H1 (cell line): Measurements from ENCODE around the gene GGT5. TPM values are rescaled to one million over a fixed set of nuclear protein-coding genes. Genes with fewer than 3 reads are reported as not detected.
A peak's percentile ranks its signal among the peaks of the same experiment; 100 is the strongest.

Experiments
- CTCF ChIA-PET: fragments of 300-600 bp; sonication (Branson Sonifier 250); formaldehyde crosslinking; loops from one replicate; lab custom pipeline; 2021; ENCODE audit not compliant: partially characterized antibody; lab: Charles Lee
- POLR2A ChIA-PET: fragments of 300-600 bp; sonication (Branson Sonifier 250); formaldehyde crosslinking; loops from one replicate; lab custom pipeline; 2021; ENCODE audit warnings: inconsistent platforms; ENCODE audit not compliant: partially characterized antibody; lab: Charles Lee
- DNase-seq, 2 experiments: peaks; one replicate each; pipeline versions ENCODE4 v3.0.0 to v3.0.0-alpha.2; 2010 to 2022; ENCODE audit warnings: low spot score in 2 of 2, low read depth in 1 of 2, mixed read lengths in 1 of 2
- FAIRE-seq: peaks from 2 replicates; lab custom pipeline; 2011; peaks lifted over from hg19 to GRCh38; lab: Jason Lieb, UNC
- H2AFZ ChIP-seq: 2 replicates; pipeline ENCODE4 v1.8.1; 2012; ENCODE audit warnings: low read length, inconsistent platforms
- H2AK5ac ChIP-seq: 2 replicates; pipeline ENCODE4 v1.6.1; 2013; ENCODE audit warnings: low read depth, low read length
- H2BK120ac ChIP-seq: replicated peaks from 2 replicates; pipeline ENCODE3; 2013; ENCODE audit warnings: low read depth, low read length, inconsistent platforms
- H2BK12ac ChIP-seq: 2 replicates; pipeline ENCODE4 v1.6.1; 2013; ENCODE audit warnings: low read depth, low read length
- H2BK15ac ChIP-seq: 2 replicates; pipeline ENCODE4 v1.6.1; 2013; ENCODE audit warnings: low read length
- H2BK20ac ChIP-seq: 2 replicates; pipeline ENCODE4 v1.6.1; 2013; ENCODE audit warnings: low read length
- H2BK5ac ChIP-seq: 2 replicates; pipeline ENCODE4 v1.6.1; 2013; ENCODE audit warnings: low read depth, low read length
- H3K14ac ChIP-seq: 2 replicates; pipeline ENCODE4 v1.6.1; 2013; ENCODE audit warnings: inconsistent platforms; ENCODE audit not compliant: insufficient read length
- H3K18ac ChIP-seq: 2 replicates; pipeline ENCODE4 v1.6.1; 2013; ENCODE audit warnings: low read length; ENCODE audit errors: extremely low read depth
- H3K23ac ChIP-seq: 2 replicates; pipeline ENCODE4 v1.6.1; 2013; ENCODE audit warnings: inconsistent platforms; ENCODE audit not compliant: insufficient read length
- H3K23me2 ChIP-seq: 2 replicates; pipeline ENCODE4 v1.6.1; 2013; ENCODE audit warnings: low read depth, low read length
- H3K27ac ChIP-seq: 2 replicates; pipeline ENCODE4 v1.6.1; 2011; ENCODE audit warnings: low read depth, low read length, inconsistent platforms
- H3K27me3 ChIP-seq, 4 experiments: replicated peaks in 1 of 4; 1 replicate in 1 of 4; 2 replicates in 3 of 4; pipeline versions ENCODE4 v1.6.1 to v1.8.1; 2011 to 2013; ENCODE audit warnings: low read length in 3 of 4, mild to moderate bottlenecking in 3 of 4, inconsistent platforms in 2 of 4, mixed read lengths in 2 of 4, moderate library complexity in 1 of 4; ENCODE audit not compliant: control insufficient read depth in 3 of 4, insufficient read depth in 3 of 4; ENCODE audit errors: extremely low read depth in 1 of 4
- H3K36me3 ChIP-seq, 4 experiments: 2 replicates each; pipeline versions ENCODE4 v1.6.1 to v1.8.1; 2011 to 2013; ENCODE audit warnings: mild to moderate bottlenecking in 4 of 4, low read length in 3 of 4, moderate library complexity in 2 of 4, control low read depth in 1 of 4, inconsistent platforms in 1 of 4; ENCODE audit not compliant: insufficient read depth in 4 of 4, control insufficient read depth in 2 of 4
- H3K4ac ChIP-seq: replicated peaks from 2 replicates; pipeline ENCODE3; 2013; ENCODE audit warnings: low read length, low read depth, mixed read lengths, inconsistent platforms; ENCODE audit not compliant: insufficient read length
- H3K4me1 ChIP-seq, 4 experiments: replicated peaks in 1 of 4; 1 replicate in 1 of 4; 2 replicates in 3 of 4; pipeline versions ENCODE4 v1.6.1 to v1.8.1; 2011 to 2013; ENCODE audit warnings: low read length in 3 of 4, inconsistent platforms in 2 of 4, mixed read lengths in 1 of 4; ENCODE audit not compliant: insufficient read depth in 4 of 4, control insufficient read depth in 3 of 4
- H3K4me2 ChIP-seq, 2 experiments: 2 replicates each; pipeline versions ENCODE4 v1.6.1 to v1.8.1; 2011 to 2013; ENCODE audit warnings: low read depth in 2 of 2, low read length in 2 of 2, control low read depth in 1 of 2, inconsistent platforms in 1 of 2, mild to moderate bottlenecking in 1 of 2; ENCODE audit not compliant: insufficient read depth in 1 of 2
- H3K4me3 ChIP-seq, 4 experiments: fragments of 200-600, 300-600 bp in 1 of 4; sonication (generic), shearing (Covaris generic), sonication (Bioruptor Twin) in 1 of 4; 2 replicates each; pipeline versions ENCODE4 v1.5.1 to v1.8.1; 2011 to 2016; ENCODE audit warnings: low read length in 4 of 4, low read depth in 3 of 4, control low read depth in 2 of 4, inconsistent platforms in 2 of 4, mild to moderate bottlenecking in 2 of 4, mixed read lengths in 1 of 4, moderate library complexity in 1 of 4; ENCODE audit not compliant: insufficient read depth in 2 of 4; ENCODE audit errors: extremely low read depth in 1 of 4
- H3K56ac ChIP-seq: replicated peaks from 2 replicates; pipeline ENCODE3; 2013; ENCODE audit warnings: low read depth, mild to moderate bottlenecking, mixed read lengths, low read length, inconsistent platforms; ENCODE audit not compliant: insufficient read length
- H3K79me1 ChIP-seq: 2 replicates; pipeline ENCODE4 v1.6.1; 2013; ENCODE audit warnings: low read depth, low read length, control low read depth
- H3K79me2 ChIP-seq, 2 experiments: 2 replicates each; pipeline versions ENCODE4 v1.6.1 to v1.8.1; 2012 to 2013; ENCODE audit warnings: low read length in 2 of 2, mild to moderate bottlenecking in 2 of 2, inconsistent platforms in 1 of 2; ENCODE audit not compliant: insufficient read depth in 2 of 2, control insufficient read depth in 1 of 2
- H3K9ac ChIP-seq, 4 experiments: replicated peaks in 1 of 4; 1 replicate in 1 of 4; 2 replicates in 3 of 4; pipeline versions ENCODE4 v1.6.1 to v1.8.1; 2011 to 2013; ENCODE audit warnings: low read depth in 3 of 4, low read length in 3 of 4, control low read depth in 2 of 4, mild to moderate bottlenecking in 2 of 4, moderate library complexity in 2 of 4, inconsistent platforms in 1 of 4; ENCODE audit errors: extremely low read depth in 1 of 4
- H3K9me3 ChIP-seq, 2 experiments: 2 replicates each; pipeline versions ENCODE4 v1.6.1 to v1.8.1; 2012 to 2013; ENCODE audit warnings: mild to moderate bottlenecking in 2 of 2, moderate library complexity in 2 of 2, control low read depth in 1 of 2, inconsistent platforms in 1 of 2, low read depth in 1 of 2, low read length in 1 of 2, mixed read lengths in 1 of 2; ENCODE audit not compliant: insufficient read depth in 2 of 2
- H4K20me1 ChIP-seq, 2 experiments: replicated peaks in 1 of 2; 2 replicates each; pipeline versions ENCODE3 to v1.8.1; 2011 to 2013; ENCODE audit warnings: inconsistent platforms in 2 of 2, low read length in 2 of 2, mild to moderate bottlenecking in 1 of 2; ENCODE audit not compliant: insufficient read depth in 2 of 2, control insufficient read depth in 1 of 2
- H4K5ac ChIP-seq: 2 replicates; pipeline ENCODE4 v1.6.1; 2013; ENCODE audit warnings: low read length, low read depth, mixed read lengths, inconsistent platforms; ENCODE audit not compliant: insufficient read length
- H4K8ac ChIP-seq: 2 replicates; pipeline ENCODE4 v1.8.0; 2013; ENCODE audit warnings: mild to moderate bottlenecking, moderate library complexity, low read length, inconsistent platforms; ENCODE audit not compliant: insufficient read depth; ENCODE audit errors: extremely low read depth
- H4K91ac ChIP-seq: replicated peaks from 2 replicates; pipeline ENCODE3; 2013; ENCODE audit warnings: low read length, mixed read lengths, inconsistent platforms; ENCODE audit not compliant: insufficient read length
- CTBP2 ChIP-seq: IDR thresholded peaks from 2 replicates; pipeline ENCODE4 v1.7.0; 2011; ENCODE audit warnings: borderline replicate concordance, mild to moderate bottlenecking, moderate library complexity, mixed read lengths, low read length; ENCODE audit not compliant: insufficient read depth, insufficient read length
- GABPA ChIP-seq: IDR thresholded peaks from 2 replicates; pipeline ENCODE4 v1.6.1; 2011; ENCODE audit warnings: mild to moderate bottlenecking, low read length, moderate library complexity, borderline replicate concordance; ENCODE audit not compliant: insufficient read depth
- RFX5 ChIP-seq: IDR thresholded peaks from 2 replicates; pipeline ENCODE4 v1.6.1; 2011; ENCODE audit warnings: low read depth, low read length, improper control_type of control experiment, borderline replicate concordance
- SIRT6 ChIP-seq: IDR thresholded peaks from one replicate; pipeline ENCODE4 v1.7.1; 2012; ENCODE audit warnings: low read length, inconsistent platforms
- SRF ChIP-seq: IDR thresholded peaks from 2 replicates; pipeline ENCODE4 v1.6.1; 2011; ENCODE audit warnings: mild to moderate bottlenecking, low read depth, low read length, moderate library complexity
- ZNF274 ChIP-seq: IDR thresholded peaks from 2 replicates; pipeline ENCODE4 v1.7.0; 2012; ENCODE audit warnings: low read length, borderline replicate concordance; ENCODE audit errors: extremely low read depth
- WGBS, 2 experiments: shearing (Covaris generic) in 1 of 2; methylation state at CpG; one replicate each; pipeline versions ENCODE4 v1.1.6 to v1.1.7; 2013 to 2015; ENCODE audit warnings: low lambda C conversion rate in 2 of 2, mixed read lengths in 2 of 2, inconsistent platforms in 1 of 2, low coverage in 1 of 2, missing lambda C conversion rate in 1 of 2; ENCODE audit not compliant: insufficient replicate concordance in 2 of 2, insufficient coverage in 1 of 2, insufficient read length in 1 of 2; ENCODE audit errors: extremely low coverage in 1 of 2, missing lambda C conversion rate in 1 of 2; 5-methylcytosine and 5-hydroxymethylcytosine counted together
- polyA plus RNA-seq, 7 experiments: library from polyadenylated mRNA; depleted of rRNA in 3 of 7; stranded (reverse) in 5 of 7; unstranded in 2 of 7; fragments of >200 nt in 5 of 7; fragments of 200-250 nt in 2 of 7; gene quantifications; 1 replicate in 5 of 7; 2 replicates in 1 of 7; 4 replicates in 1 of 7; pipeline versions ENCODE4 v1.2.1 to v1.2.3, GENCODE V29; 2011 to 2013; ENCODE audit warnings: missing spikeins in 2 of 7, mixed read lengths in 2 of 7
- total RNA-seq: library from RNA; stranded (reverse); fragmentation: NEBNext Ultra II Directional; extraction: Animal tissue kit (Norgen Biotek cat#: 25700); gene quantifications from 2 replicates; pipeline ENCODE4 v1.2.1, GENCODE V29; 2021
- TF ChIP-seq, protein P1 (sequence below), 3 experiments: IDR thresholded peaks; 1 replicate in 2 of 3; 2 replicates in 1 of 3; pipeline versions ENCODE4 v1.5.1 to v1.6.1; 2011; ENCODE audit warnings: low read length in 3 of 3, mild to moderate bottlenecking in 3 of 3, inconsistent platforms in 2 of 3, low read depth in 1 of 3, moderate library complexity in 1 of 3; ENCODE audit not compliant: insufficient read depth in 1 of 3; ENCODE audit errors: control extremely low read depth in 1 of 3
- TF ChIP-seq, protein P2 (sequence below): IDR thresholded peaks from 2 replicates; pipeline ENCODE4 v1.6.1; 2011; ENCODE audit warnings: low read length, improper control_type of control experiment

GGT5 gene
- total and polyA plus RNA-seq, 2 of the 8 experiments (the other 6 are each of a cell fraction or from before 2014, with no cell fraction given): 0.05 TPM; not detected in 1

GRCh38 chr22:24208012-24208749 lies 36.7 kb downstream of the GGT5 start:
- no peak for FAIRE-seq
- Histone ChIP-seq H3K4me2 (no peak overlapping the region), H2BK20ac (no peak overlapping the region)
- TF ChIP-seq SRF: no peak
- no peak for TF ChIP-seq SIRT6
- TF ChIP-seq, protein P1, sequence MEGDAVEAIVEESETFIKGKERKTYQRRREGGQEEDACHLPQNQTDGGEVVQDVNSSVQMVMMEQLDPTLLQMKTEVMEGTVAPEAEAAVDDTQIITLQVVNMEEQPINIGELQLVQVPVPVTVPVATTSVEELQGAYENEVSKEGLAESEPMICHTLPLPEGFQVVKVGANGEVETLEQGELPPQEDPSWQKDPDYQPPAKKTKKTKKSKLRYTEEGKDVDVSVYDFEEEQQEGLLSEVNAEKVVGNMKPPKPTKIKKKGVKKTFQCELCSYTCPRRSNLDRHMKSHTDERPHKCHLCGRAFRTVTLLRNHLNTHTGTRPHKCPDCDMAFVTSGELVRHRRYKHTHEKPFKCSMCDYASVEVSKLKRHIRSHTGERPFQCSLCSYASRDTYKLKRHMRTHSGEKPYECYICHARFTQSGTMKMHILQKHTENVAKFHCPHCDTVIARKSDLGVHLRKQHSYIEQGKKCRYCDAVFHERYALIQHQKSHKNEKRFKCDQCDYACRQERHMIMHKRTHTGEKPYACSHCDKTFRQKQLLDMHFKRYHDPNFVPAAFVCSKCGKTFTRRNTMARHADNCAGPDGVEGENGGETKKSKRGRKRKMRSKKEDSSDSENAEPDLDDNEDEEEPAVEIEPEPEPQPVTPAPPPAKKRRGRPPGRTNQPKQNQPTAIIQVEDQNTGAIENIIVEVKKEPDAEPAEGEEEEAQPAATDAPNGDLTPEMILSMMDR (IDR thresholded peaks at IDR 0.05; ENCODE audit: control extremely low read depth in 1 of 3, insufficient read depth in 1 of 3, low read depth in 1 of 3, low read length in 3 of 3): no peak
- no peak for TF ChIP-seq RFX5
- TF ChIP-seq CTBP2: no peak
- TF ChIP-seq GABPA: no peak
- no peak for TF ChIP-seq ZNF274
- TF ChIP-seq, protein P2, sequence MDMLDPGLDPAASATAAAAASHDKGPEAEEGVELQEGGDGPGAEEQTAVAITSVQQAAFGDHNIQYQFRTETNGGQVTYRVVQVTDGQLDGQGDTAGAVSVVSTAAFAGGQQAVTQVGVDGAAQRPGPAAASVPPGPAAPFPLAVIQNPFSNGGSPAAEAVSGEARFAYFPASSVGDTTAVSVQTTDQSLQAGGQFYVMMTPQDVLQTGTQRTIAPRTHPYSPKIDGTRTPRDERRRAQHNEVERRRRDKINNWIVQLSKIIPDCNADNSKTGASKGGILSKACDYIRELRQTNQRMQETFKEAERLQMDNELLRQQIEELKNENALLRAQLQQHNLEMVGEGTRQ: no peak

More at GRCh38 chr22:24208012-24208749, 36.7 kb downstream of the GGT5 start:
- H3K23me2 ChIP-seq: no peaks in the 10 kb centered on the region
- 69% methylated on average over 2 of the region's 2 CpGs; no CpG with 5 or more reads in 1 of the 2 experiments for WGBS, 2 experiments
- no peaks in the 10 kb centered on the region for H4K20me1 ChIP-seq
- no peak overlapping the region for H2BK12ac ChIP-seq
- H2AFZ ChIP-seq: peak overlapping the region; percentile 13; the same call in 1 of the 2 replicates
- ChIA-PET POLR2A (no interaction called here), CTCF (interaction anchor here (1.0 to 3.2 kb wide), 4 partner anchors 19 to 35 kb away, joined by 3 to 17 read pairs (median 6); no protein-coding TSS in a partner anchor)
- H3K36me3 ChIP-seq: no peaks in the 10 kb centered on the region
- no peak overlapping the region for H4K8ac ChIP-seq
- H3K9ac ChIP-seq: no peak overlapping the region
- peaks cover 0 to 5% of the 10 kb centered on the region in 2 experiments; a peak in 2 of 4 replicates for H3K9me3 ChIP-seq
- H3K56ac ChIP-seq: no peak overlapping the region
- no peaks in the 10 kb centered on the region for H3K27me3 ChIP-seq
- no peak overlapping the region for H3K27ac ChIP-seq
- H3K79me2 ChIP-seq: no peaks in the 10 kb centered on the region
- H3K4me3 ChIP-seq: no peak overlapping the region
- H2BK5ac ChIP-seq: no peak overlapping the region
- no peak overlapping the region for H2AK5ac ChIP-seq
- no peak overlapping the region for H3K23ac ChIP-seq
- H4K91ac ChIP-seq: no peak overlapping the region
- no peak overlapping the region for H3K18ac ChIP-seq
- peak overlapping the region; percentile 39 for H2BK120ac ChIP-seq
- no peak overlapping the region for H2BK15ac ChIP-seq
- no peak overlapping the region for H4K5ac ChIP-seq
- no peaks in the 10 kb centered on the region for H3K79me1 ChIP-seq
- H3K4me1 ChIP-seq: peaks cover 0 to 5% (median under 1%) of the 10 kb centered on the region in 4 experiments; a peak in 1 of 7 replicates
- H3K14ac ChIP-seq: no peak overlapping the region
- DNase-seq: no peak
- no peak overlapping the region for H3K4ac ChIP-seq
